PFSK-1 (cell line): Measurements from ENCODE around the gene PRPF19.

Source experiments
- FOXP2 ChIP-seq: optimal IDR thresholded peaks from 2 replicates; pipeline ENCODE3; 2011; ENCODE audit warnings: borderline replicate concordance, control low read depth, inconsistent platforms; ENCODE audit not compliant: insufficient read depth; ENCODE audit errors: extremely low read length, extremely low read depth
- POLR2AphosphoS5 ChIP-seq: IDR thresholded peaks from 2 replicates; pipeline ENCODE4 v1.6.1; 2012; ENCODE audit warnings: low read depth, mild to moderate bottlenecking, control low read depth, low read length, moderate library complexity
- TAF1 ChIP-seq: IDR thresholded peaks from 2 replicates; pipeline ENCODE4 v1.6.1; 2012; ENCODE audit warnings: low read length, control low read depth, borderline replicate concordance; ENCODE audit not compliant: insufficient read depth

GRCh38 chr11:60870733-60871377 lies 35.5 kb downstream of the PRPF19 start:
- TF ChIP-seq TAF1, result no peak
- no peak for TF ChIP-seq FOXP2
- TF ChIP-seq POLR2AphosphoS5, result no peak
